HT-29 (cell line): ENCODE data around the gene LEFTY2. TPM values are rescaled to one million over a fixed set of nuclear protein-coding genes. Genes with fewer than 3 reads are reported as not detected.
"Not testable (repeated sequence)": the region's sequence is repeated elsewhere in the genome, so short reads cannot be mapped to it uniquely, and the experiment has no call there.

Experiments
- DNase-seq: peaks from one replicate; pipeline ENCODE4 v3.0.0-alpha.2; 2015; ENCODE audit warnings: low spot score
- total RNA-seq: library from RNA; depleted of rRNA; stranded (reverse); fragments of >200 nt; shearing (Covaris generic); gene quantifications from 2 replicates; pipeline ENCODE4 v1.2.3, GENCODE V29; 2014

Gene LEFTY2
- total RNA-seq, 1 experiment from 2014 or later: not detected

- DNase-seq: no peak
Observed at GRCh38 chr1:225908013-225908640, 32.9 kb downstream of the LEFTY2 start.

DNA sequence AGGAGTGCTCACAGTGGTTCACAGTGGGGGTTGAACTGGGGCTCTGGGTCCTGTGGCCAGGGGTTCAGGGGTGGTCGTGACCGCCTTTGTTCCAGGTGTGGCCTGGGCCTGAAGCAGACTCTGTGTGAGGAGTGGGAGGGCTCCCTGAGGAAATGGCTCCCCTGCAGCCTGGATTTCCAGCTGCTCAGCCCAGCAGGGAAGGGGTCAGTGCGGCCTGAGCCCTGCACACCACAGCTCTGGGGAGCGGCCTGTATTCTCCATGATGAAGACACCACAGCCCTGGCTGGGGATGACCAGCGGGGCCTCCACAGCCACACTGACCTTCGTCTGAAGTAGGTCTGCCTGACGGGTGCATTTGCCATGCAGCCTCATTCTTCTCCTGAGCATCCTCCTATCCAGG is 33.7 kb downstream of the LEFTY2 start:
- DNase-seq: no peak

DNA sequence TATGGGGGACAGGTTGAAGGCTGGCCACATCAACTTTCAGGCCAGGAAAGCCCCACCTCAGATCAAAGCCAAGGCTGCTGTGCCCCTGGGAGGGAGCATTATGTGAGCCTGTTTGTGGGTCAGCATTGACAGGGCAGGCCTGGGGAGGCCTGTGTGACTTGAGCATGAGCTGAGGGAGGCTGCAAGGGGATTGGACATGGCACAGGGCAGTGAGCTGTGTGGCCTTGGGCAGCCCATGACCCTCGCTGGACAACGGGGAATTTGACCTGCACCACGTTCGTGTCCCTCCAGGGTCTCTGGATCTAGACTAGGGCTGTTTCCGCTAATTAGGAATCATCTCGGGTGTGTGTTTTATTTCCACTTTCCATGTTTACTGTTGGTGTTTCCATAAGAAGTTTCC is 34.6 kb downstream of the LEFTY2 start:
- no peak for DNase-seq

DNA sequence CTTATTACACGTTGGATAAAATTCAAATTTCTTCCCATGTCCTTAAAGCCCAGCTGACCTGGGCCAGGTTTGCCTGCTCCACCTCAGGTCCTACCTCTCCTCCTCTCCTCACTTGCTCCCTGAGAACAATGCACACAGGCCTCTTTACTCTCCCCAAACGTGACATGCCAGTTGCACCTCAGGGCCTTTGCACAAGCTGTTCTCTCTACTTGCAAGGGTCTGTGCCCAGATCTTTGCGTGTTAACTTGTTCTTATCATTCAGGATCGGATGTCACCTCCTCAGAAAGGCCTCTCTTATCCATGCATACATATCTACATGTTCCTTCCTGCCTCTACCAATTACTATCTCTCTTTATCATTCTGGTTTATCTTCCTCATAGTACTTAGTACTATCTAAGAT is 37.4 kb downstream of the LEFTY2 start:
- no peak for DNase-seq

DNA sequence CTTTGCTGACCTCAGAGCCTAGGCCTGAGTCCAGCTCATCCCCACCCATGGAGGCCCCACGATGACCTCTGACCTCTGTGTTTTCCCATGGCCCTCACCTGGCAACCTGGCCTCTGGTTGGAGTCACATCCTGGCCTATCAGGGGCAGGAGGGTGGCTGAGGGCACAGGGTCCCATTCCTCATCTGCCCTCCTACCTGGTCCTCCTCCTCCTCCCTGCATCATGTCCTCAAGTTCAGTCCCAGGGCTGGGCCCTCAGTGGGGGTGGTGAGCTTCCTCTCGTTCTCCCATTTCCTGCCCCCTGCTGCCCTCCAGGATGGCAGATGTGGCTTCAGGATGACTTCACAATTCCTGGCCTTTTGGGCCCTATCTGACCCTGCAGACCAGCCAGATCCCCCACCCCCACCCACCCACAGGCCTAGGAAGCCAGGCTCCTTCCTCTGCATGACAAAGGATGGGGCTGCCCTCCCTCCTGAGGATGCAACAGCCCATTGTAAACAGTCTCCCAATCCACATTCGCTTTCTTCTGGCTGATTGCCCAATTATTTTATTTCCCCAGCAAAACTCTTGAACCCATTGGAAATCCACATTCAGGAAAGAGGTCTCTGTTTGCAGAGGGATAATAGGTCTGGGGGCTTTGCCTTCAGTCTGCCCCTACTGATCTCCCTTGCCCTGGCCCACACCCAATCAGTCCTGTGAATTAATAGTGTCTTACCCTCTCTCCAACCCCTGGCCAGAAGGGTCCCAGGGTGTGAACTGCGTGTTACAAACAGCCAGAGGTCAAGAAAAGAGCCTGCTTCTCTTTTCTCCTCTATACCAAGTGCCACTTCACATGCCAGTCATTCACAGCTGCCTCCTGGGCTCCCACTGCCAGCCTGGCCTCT is 41.7 kb downstream of the LEFTY2 start:
- no peak for DNase-seq

DNA sequence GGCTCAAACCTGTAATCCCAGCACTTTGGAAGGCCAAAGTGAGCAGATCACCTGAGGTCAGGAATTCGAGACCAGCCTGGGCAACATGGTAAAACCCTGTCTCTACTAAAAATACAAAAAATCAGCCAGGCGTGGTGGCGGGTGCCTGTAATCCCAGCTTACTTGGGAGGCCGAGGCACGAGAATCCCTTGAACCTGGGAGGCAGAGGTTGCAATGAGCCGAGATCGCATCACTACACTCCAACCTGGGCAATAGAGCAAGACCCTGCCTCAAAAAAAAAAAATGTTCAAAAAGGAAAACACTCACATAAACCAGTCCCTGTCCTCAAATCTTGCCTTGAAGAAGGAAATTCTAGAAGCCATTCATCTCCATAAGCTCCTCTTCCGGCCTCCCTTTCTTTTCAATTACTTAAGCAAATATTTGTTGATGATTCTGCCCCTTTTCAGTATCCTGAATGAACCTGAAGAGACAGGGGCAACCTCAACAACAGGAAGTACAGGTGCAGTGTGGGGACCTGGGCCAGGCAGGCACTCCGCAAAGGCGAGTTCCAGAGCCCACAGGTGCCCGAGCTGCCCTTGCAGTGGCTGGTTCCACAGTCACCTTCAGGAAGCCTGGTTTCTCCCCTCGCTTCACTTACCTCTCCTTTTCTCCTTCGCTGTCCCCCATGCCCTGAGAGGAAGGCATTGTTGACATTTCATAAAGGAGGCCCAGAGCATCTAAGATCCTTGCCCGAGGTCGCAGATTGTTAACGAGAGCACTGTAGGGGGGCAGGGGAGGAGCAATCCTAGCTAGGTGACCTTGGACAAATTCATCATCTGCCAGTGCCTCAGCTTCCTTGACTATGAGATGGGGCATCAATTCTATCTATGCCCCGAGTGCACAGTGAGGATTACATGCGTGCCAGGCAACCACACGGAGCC is 43.2 kb downstream of the LEFTY2 start:
- peak; percentile 46 for DNase-seq

- peak; percentile 89 for DNase-seq
Observed at GRCh38 chr1:225896937-225897549, 44.0 kb downstream of the LEFTY2 start.

- DNase-seq: peak; percentile 5
Observed at GRCh38 chr1:225896494-225896893, 44.5 kb downstream of the LEFTY2 start.

GRCh38 chr1:225892307-225892706 is 48.7 kb downstream of the LEFTY2 start:
- DNase-seq: no peak

GRCh38 chr1:225891229-225891972 is 49.6 kb downstream of the LEFTY2 start:
- DNase-seq: peak; percentile 77

GRCh38 chr1:225890346-225891228 is 50.4 kb downstream of the LEFTY2 start:
- peak; percentile 23 for DNase-seq

GRCh38 chr1:225889743-225890142 is 51.3 kb downstream of the LEFTY2 start:
- peak; percentile 14 for DNase-seq

DNA sequence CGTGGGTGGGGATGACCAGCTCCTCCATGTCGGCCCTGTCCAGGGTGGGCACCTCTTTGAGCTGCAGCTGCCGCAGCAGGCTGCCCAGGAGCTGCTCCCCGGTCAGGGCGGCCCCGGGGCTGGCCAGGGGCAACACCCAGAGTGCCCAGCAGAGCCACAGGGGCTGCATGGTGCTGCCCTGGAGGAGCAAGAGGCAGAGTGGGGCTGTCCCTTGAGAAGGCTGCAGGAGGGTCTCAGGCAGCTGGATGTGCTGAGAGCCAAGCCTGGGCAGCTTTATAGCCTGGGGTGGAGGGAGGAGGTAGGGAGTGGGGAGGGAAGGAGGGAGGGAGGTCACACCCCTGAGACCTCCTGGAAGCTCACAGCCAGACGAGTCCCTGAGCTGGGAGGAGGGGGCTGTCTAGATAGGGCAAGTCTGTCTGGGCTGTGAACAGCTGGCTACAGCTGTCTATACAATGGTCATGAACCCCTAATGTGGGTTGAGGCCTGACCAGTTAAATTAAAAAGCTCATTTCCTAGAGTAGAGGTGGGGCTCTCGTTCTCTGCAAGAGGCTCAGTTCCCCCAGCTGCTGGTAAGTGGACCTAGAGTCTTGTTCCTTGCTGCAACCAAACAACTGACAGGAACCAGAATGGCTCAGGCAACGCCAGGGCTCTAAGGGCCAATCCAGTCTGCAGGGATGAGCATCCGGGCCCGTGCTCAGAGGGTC is 52.0 kb downstream of the LEFTY2 start, which contains the start of gene LEFTY1:
TSS of gene LEFTY1 (minus strand) at position 249 of the 704 bp plus-strand sequence. CDS start at position 169, 80 bp downstream.
- no peak for DNase-seq

DNA sequence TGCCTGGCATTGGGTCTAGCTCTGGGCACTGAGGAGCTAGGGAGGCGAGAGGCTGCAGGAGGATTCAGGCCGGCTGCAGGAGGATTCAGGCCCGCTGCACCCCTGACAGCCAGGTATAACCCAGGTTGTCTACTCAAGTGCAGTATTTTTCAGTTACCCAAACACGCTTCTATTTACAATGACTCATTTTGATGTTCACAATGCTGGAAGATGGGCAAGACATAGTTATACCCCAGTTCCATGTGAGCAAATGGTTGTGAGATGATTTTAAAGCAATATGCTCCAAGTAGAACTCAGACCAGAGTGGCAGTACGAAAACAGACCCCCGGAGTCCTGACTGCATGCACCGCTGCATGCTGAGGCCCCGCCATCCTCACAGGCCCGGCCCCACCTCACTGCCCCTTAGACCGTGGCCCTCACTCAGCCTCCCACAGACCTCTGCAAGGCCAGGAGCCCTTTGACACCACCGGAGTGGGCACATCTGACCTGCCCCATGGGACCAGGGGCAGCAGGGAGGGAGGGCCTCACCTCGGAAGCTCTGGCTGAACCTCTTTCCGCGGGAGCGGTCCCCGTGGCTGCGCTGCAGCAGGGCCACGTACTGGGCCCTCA is 52.6 kb downstream of the LEFTY2 start:
- DNase-seq: no peak

- DNase-seq: not testable (repeated sequence)
Observed at GRCh38 chr1:225887554-225888288, 53.3 kb downstream of the LEFTY2 start.

GRCh38 chr1:225887030-225887314 is 54.0 kb downstream of the LEFTY2 start:
- DNase-seq: no peak
